ENCODE data around the gene JAKMIP1. TPM values are rescaled to one million over a fixed set of nuclear protein-coding genes. Genes with fewer than 3 reads are reported as not detected.
A peak's percentile ranks its signal among the peaks of the same experiment; 100 is the strongest.

Gene JAKMIP1
- polyA plus RNA-seq, 3 donors: 0.08 TPM; not detected in 2

- Histone ChIP-seq H3K9me3 (replicated peaks in 1 of 2; ENCODE audit: control insufficient read depth in 1 of 2, insufficient read depth in 1 of 2, low read length in 2 of 2) (no peaks in the 10 kb centered on the region), H3K27ac (ENCODE audit: low read depth in 1 of 2, low read length in 2 of 2) (no peak overlapping the region), H3K79me2 (ENCODE audit: insufficient read depth, low read length) (no peaks in the 10 kb centered on the region), H3K9ac (ENCODE audit: insufficient read depth, low read length, poor library complexity, severe bottlenecking) (no peak overlapping the region), H3K27me3 (ENCODE audit: control insufficient read depth in 2 of 2, insufficient read depth in 2 of 2, low read length in 2 of 2) (no peaks in the 10 kb centered on the region), H3K4me1 (ENCODE audit: control insufficient read depth in 1 of 2, insufficient read depth in 2 of 2, low read length in 2 of 2) (no peaks in the 10 kb centered on the region), H2AFZ (ENCODE audit: insufficient read depth, low read depth, low read length, poor library complexity, severe bottlenecking) (no peak overlapping the region), H3K4me3 (replicated peaks in 1 of 3; ENCODE audit: low read depth in 2 of 3, low read length in 3 of 3) (no peak overlapping the region), H3K36me3 (replicated peaks in 1 of 2; ENCODE audit: control insufficient read depth in 1 of 2, insufficient read depth in 2 of 2, low read length in 2 of 2) (no peaks in the 10 kb centered on the region), H4K20me1 (ENCODE audit: insufficient read depth, low read length) (no peaks in the 10 kb centered on the region), H3K4me2 (replicated peaks; ENCODE audit: extremely low read depth, low read length, poor library complexity, severe bottlenecking) (no peak overlapping the region)
- WGBS (ENCODE audit: insufficient coverage): 30% methylated on average over 4 of the region's 5 CpGs
- no peak for DNase-seq
- no peak overlapping the region for H3K27ac Mint-ChIP-seq
- H3K9me3 Mint-ChIP-seq: no peaks in the 10 kb centered on the region
- TF ChIP-seq, protein P1, sequence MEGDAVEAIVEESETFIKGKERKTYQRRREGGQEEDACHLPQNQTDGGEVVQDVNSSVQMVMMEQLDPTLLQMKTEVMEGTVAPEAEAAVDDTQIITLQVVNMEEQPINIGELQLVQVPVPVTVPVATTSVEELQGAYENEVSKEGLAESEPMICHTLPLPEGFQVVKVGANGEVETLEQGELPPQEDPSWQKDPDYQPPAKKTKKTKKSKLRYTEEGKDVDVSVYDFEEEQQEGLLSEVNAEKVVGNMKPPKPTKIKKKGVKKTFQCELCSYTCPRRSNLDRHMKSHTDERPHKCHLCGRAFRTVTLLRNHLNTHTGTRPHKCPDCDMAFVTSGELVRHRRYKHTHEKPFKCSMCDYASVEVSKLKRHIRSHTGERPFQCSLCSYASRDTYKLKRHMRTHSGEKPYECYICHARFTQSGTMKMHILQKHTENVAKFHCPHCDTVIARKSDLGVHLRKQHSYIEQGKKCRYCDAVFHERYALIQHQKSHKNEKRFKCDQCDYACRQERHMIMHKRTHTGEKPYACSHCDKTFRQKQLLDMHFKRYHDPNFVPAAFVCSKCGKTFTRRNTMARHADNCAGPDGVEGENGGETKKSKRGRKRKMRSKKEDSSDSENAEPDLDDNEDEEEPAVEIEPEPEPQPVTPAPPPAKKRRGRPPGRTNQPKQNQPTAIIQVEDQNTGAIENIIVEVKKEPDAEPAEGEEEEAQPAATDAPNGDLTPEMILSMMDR (IDR thresholded peaks at IDR 0.05): no peak
- H3K4me3 Mint-ChIP-seq: no peak overlapping the region
- intact Hi-C loops (cut with micrococcal nuclease): no loop called here
- no peaks in the 10 kb centered on the region for H3K36me3 Mint-ChIP-seq
- peaks cover 5% of the 10 kb centered on the region for H3K4me1 Mint-ChIP-seq
- H3K27me3 Mint-ChIP-seq (ENCODE audit: low read depth in 3 of 3): peaks cover 0 to 10% (median 4%) of the 10 kb centered on the region in 3 donors
These were observed 168.5 kb downstream of the JAKMIP1 start for GRCh38 chr4:6031846-6032245.

DNA sequence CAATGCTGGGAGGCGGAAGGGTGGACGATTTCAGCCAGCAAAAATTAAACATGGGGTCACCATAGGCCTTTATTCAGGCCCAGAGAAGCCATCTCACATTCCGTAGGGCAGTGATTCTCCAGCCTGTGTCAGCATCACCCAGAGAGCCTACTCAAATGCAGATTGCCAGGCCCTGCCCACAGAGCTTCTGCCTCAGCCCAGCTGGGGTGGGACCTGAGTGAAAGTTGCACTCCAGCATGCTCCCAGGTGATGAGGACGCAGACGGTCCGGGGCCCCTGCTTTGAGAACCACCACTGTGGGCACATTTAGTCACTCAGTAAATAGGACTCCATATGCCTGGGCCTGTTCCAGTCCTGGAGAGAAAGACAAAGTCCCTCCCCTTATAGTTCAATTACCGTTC is 169.7 kb downstream of the JAKMIP1 start:
- Histone ChIP-seq H3K79me2 (ENCODE audit: insufficient read depth, low read length) (no peaks in the 10 kb centered on the region), H2AFZ (ENCODE audit: insufficient read depth, low read depth, low read length, poor library complexity, severe bottlenecking) (no peak overlapping the region), H3K4me1 (ENCODE audit: control insufficient read depth in 1 of 2, insufficient read depth in 2 of 2, low read length in 2 of 2) (no peaks in the 10 kb centered on the region), H3K27ac (ENCODE audit: low read depth in 1 of 2, low read length in 2 of 2) (no peak overlapping the region), H3K4me3 (replicated peaks in 1 of 3; ENCODE audit: low read depth in 2 of 3, low read length in 3 of 3) (no peak overlapping the region), H4K20me1 (ENCODE audit: insufficient read depth, low read length) (no peaks in the 10 kb centered on the region), H3K9me3 (replicated peaks in 1 of 2; ENCODE audit: control insufficient read depth in 1 of 2, insufficient read depth in 1 of 2, low read length in 2 of 2) (no peaks in the 10 kb centered on the region), H3K27me3 (ENCODE audit: control insufficient read depth in 2 of 2, insufficient read depth in 2 of 2, low read length in 2 of 2) (no peaks in the 10 kb centered on the region), H3K36me3 (replicated peaks in 1 of 2; ENCODE audit: control insufficient read depth in 1 of 2, insufficient read depth in 2 of 2, low read length in 2 of 2) (no peaks in the 10 kb centered on the region), H3K9ac (ENCODE audit: insufficient read depth, low read length, poor library complexity, severe bottlenecking) (no peak overlapping the region), H3K4me2 (replicated peaks; ENCODE audit: extremely low read depth, low read length, poor library complexity, severe bottlenecking) (no peak overlapping the region)
- no peaks in the 10 kb centered on the region for H3K36me3 Mint-ChIP-seq
- WGBS (ENCODE audit: insufficient coverage): 98% methylated on average over 7 of the region's 7 CpGs
- peaks cover 5% of the 10 kb centered on the region for H3K4me1 Mint-ChIP-seq
- no peak for DNase-seq
- peak overlapping the region in 1 of 7 donors; percentile 15 for H3K27ac Mint-ChIP-seq
- H3K27me3 Mint-ChIP-seq (ENCODE audit: low read depth in 3 of 3): peaks cover 4 to 9% (median 4%) of the 10 kb centered on the region in 3 donors
- no peak overlapping the region for H3K4me3 Mint-ChIP-seq
- H3K9me3 Mint-ChIP-seq: no peaks in the 10 kb centered on the region
- TF ChIP-seq, protein P1 (IDR thresholded peaks at IDR 0.05): no peak
- intact Hi-C loops (cut with micrococcal nuclease): no loop called here

Data from CD14-positive monocyte (primary cell).